ENCODE data around the gene GAB2.

GAB2 gene

GRCh38 chr11:78262238-78262637, 155.4 kb downstream of the GAB2 start:
- no peaks in the 10 kb centered on the region for H3K4me1 Mint-ChIP-seq
- H3K9me3 Mint-ChIP-seq = no peaks in the 10 kb centered on the region
- no peak for ATAC-seq (replicated peaks; ENCODE audit: extremely low read depth, poor library complexity, severe bottlenecking)
- peaks cover 8% of the 10 kb centered on the region for H3K27me3 Mint-ChIP-seq
- DNase-seq (ENCODE audit: low spot score in 2 of 2) = no peak
- no peak overlapping the region for H3K4me3 Mint-ChIP-seq
- no peak overlapping the region for H3K27ac Mint-ChIP-seq (ENCODE audit: low read depth)
- H3K36me3 Mint-ChIP-seq (ENCODE audit: insufficient read depth) = peaks cover 1% of the 10 kb centered on the region

- peaks cover 8% of the 10 kb centered on the region for H3K27me3 Mint-ChIP-seq
- H3K4me1 Mint-ChIP-seq = no peaks in the 10 kb centered on the region
- ATAC-seq (replicated peaks; ENCODE audit: extremely low read depth, poor library complexity, severe bottlenecking) (no peak), DNase-seq (ENCODE audit: low spot score in 2 of 2) (no peak)
- H3K27ac Mint-ChIP-seq (ENCODE audit: low read depth) = no peak overlapping the region
- no peak overlapping the region for H3K4me3 Mint-ChIP-seq
- H3K9me3 Mint-ChIP-seq = no peaks in the 10 kb centered on the region
- peaks cover 1% of the 10 kb centered on the region for H3K36me3 Mint-ChIP-seq (ENCODE audit: insufficient read depth)
Measured at GRCh38 chr11:78261828-78262227, 155.8 kb downstream of the GAB2 start.

- Mint-ChIP-seq H3K36me3 (ENCODE audit: insufficient read depth) (peaks cover 1% of the 10 kb centered on the region), H3K9me3 (no peaks in the 10 kb centered on the region), H3K4me1 (no peaks in the 10 kb centered on the region), H3K4me3 (no peak overlapping the region), H3K27ac (ENCODE audit: low read depth) (no peak overlapping the region), H3K27me3 (peaks cover 4% of the 10 kb centered on the region)
- DNase-seq (ENCODE audit: low spot score in 2 of 2) = no peak
- no peak for ATAC-seq (replicated peaks; ENCODE audit: extremely low read depth, poor library complexity, severe bottlenecking)
Measured at GRCh38 chr11:78261367-78261766, 156.3 kb downstream of the GAB2 start.

- no peaks in the 10 kb centered on the region for H3K27me3 Mint-ChIP-seq
- H3K27ac Mint-ChIP-seq (ENCODE audit: low read depth) = no peak overlapping the region
- DNase-seq (ENCODE audit: low spot score in 2 of 2) = no peak
Measured at GRCh38 chr11:78259777-78260487, 157.7 kb downstream of the GAB2 start.

GRCh38 chr11:78257654-78258053, 160.0 kb downstream of the GAB2 start:
- peaks cover 1% of the 10 kb centered on the region for H3K36me3 Mint-ChIP-seq (ENCODE audit: insufficient read depth)
- no peaks in the 10 kb centered on the region for H3K4me1 Mint-ChIP-seq
- no peak for ATAC-seq (replicated peaks; ENCODE audit: extremely low read depth, poor library complexity, severe bottlenecking)
- H3K27me3 Mint-ChIP-seq = no peaks in the 10 kb centered on the region
- no peak overlapping the region for H3K27ac Mint-ChIP-seq (ENCODE audit: low read depth)
- no peak for DNase-seq (ENCODE audit: low spot score in 2 of 2)
- H3K4me3 Mint-ChIP-seq = no peak overlapping the region
- no peaks in the 10 kb centered on the region for H3K9me3 Mint-ChIP-seq

More at GRCh38 chr11:78259777-78260487, 157.7 kb downstream of the GAB2 start:
- no peak for ATAC-seq (replicated peaks; ENCODE audit: extremely low read depth, poor library complexity, severe bottlenecking)
- no peaks in the 10 kb centered on the region for H3K9me3 Mint-ChIP-seq
- H3K4me1 Mint-ChIP-seq = no peaks in the 10 kb centered on the region
- H3K36me3 Mint-ChIP-seq (ENCODE audit: insufficient read depth) = peaks cover 1% of the 10 kb centered on the region
- no peak overlapping the region for H3K4me3 Mint-ChIP-seq

- H3K4me3 Mint-ChIP-seq = no peak overlapping the region
- H3K27ac Mint-ChIP-seq (ENCODE audit: low read depth) = no peak overlapping the region
Measured at GRCh38 chr11:78256962-78257361, 160.7 kb downstream of the GAB2 start.

GRCh38 chr11:78255919-78256318, 161.7 kb downstream of the GAB2 start:
- Mint-ChIP-seq H3K4me3 (no peak overlapping the region), H3K9me3 (no peaks in the 10 kb centered on the region), H3K27me3 (no peaks in the 10 kb centered on the region), H3K4me1 (no peaks in the 10 kb centered on the region), H3K36me3 (ENCODE audit: insufficient read depth) (no peaks in the 10 kb centered on the region), H3K27ac (ENCODE audit: low read depth) (no peak overlapping the region)
- no peak for ATAC-seq (replicated peaks; ENCODE audit: extremely low read depth, poor library complexity, severe bottlenecking)
- DNase-seq (ENCODE audit: low spot score in 2 of 2) = no peak

More at GRCh38 chr11:78256962-78257361, 160.7 kb downstream of the GAB2 start:
- Mint-ChIP-seq H3K36me3 (ENCODE audit: insufficient read depth) (peaks cover 1% of the 10 kb centered on the region), H3K27me3 (no peaks in the 10 kb centered on the region), H3K9me3 (no peaks in the 10 kb centered on the region), H3K4me1 (no peaks in the 10 kb centered on the region)
- DNase-seq (ENCODE audit: low spot score in 2 of 2) = no peak
- no peak for ATAC-seq (replicated peaks; ENCODE audit: extremely low read depth, poor library complexity, severe bottlenecking)

GRCh38 chr11:78254268-78254667, 163.4 kb downstream of the GAB2 start:
- H3K9me3 Mint-ChIP-seq = no peaks in the 10 kb centered on the region
- no peaks in the 10 kb centered on the region for H3K27me3 Mint-ChIP-seq
- ATAC-seq (replicated peaks; ENCODE audit: extremely low read depth, poor library complexity, severe bottlenecking) (no peak), DNase-seq (ENCODE audit: low spot score in 2 of 2) (no peak)
- H3K4me3 Mint-ChIP-seq = no peak overlapping the region
- no peaks in the 10 kb centered on the region for H3K4me1 Mint-ChIP-seq
- no peak overlapping the region for H3K27ac Mint-ChIP-seq (ENCODE audit: low read depth)
- H3K36me3 Mint-ChIP-seq (ENCODE audit: insufficient read depth) = no peaks in the 10 kb centered on the region

- H3K27ac Mint-ChIP-seq (ENCODE audit: low read depth) = no peak overlapping the region
- no peaks in the 10 kb centered on the region for H3K9me3 Mint-ChIP-seq
- ATAC-seq (replicated peaks; ENCODE audit: extremely low read depth, poor library complexity, severe bottlenecking) (no peak), DNase-seq (ENCODE audit: low spot score in 2 of 2) (no peak)
- H3K36me3 Mint-ChIP-seq (ENCODE audit: insufficient read depth) = no peaks in the 10 kb centered on the region
- no peaks in the 10 kb centered on the region for H3K4me1 Mint-ChIP-seq
- H3K27me3 Mint-ChIP-seq = no peaks in the 10 kb centered on the region
- no peak overlapping the region for H3K4me3 Mint-ChIP-seq
Measured at GRCh38 chr11:78253797-78254196, 163.8 kb downstream of the GAB2 start.

GRCh38 chr11:78251083-78251775, 166.4 kb downstream of the GAB2 start:
- Mint-ChIP-seq H3K27me3 (no peaks in the 10 kb centered on the region), H3K4me1 (no peaks in the 10 kb centered on the region), H3K27ac (ENCODE audit: low read depth) (no peak overlapping the region), H3K4me3 (no peak overlapping the region), H3K9me3 (no peaks in the 10 kb centered on the region), H3K36me3 (ENCODE audit: insufficient read depth) (peaks cover under 1% of the 10 kb centered on the region)
- no peak for DNase-seq (ENCODE audit: low spot score in 2 of 2)
- no peak for ATAC-seq (replicated peaks; ENCODE audit: extremely low read depth, poor library complexity, severe bottlenecking)

GRCh38 chr11:78250099-78250498, 167.5 kb downstream of the GAB2 start:
- Mint-ChIP-seq H3K27me3 (no peaks in the 10 kb centered on the region), H3K9me3 (no peaks in the 10 kb centered on the region), H3K4me3 (no peak overlapping the region), H3K27ac (ENCODE audit: low read depth) (no peak overlapping the region), H3K36me3 (ENCODE audit: insufficient read depth) (peaks cover 2% of the 10 kb centered on the region), H3K4me1 (no peaks in the 10 kb centered on the region)
- DNase-seq (ENCODE audit: low spot score in 2 of 2) (no peak), ATAC-seq (replicated peaks; ENCODE audit: extremely low read depth, poor library complexity, severe bottlenecking) (no peak)

- DNase-seq (ENCODE audit: low spot score in 2 of 2) (no peak), ATAC-seq (replicated peaks; ENCODE audit: extremely low read depth, poor library complexity, severe bottlenecking) (no peak)
- Mint-ChIP-seq H3K27ac (ENCODE audit: low read depth) (no peak overlapping the region), H3K9me3 (no peaks in the 10 kb centered on the region), H3K36me3 (ENCODE audit: insufficient read depth) (peaks cover 2% of the 10 kb centered on the region), H3K4me3 (no peak overlapping the region), H3K4me1 (no peaks in the 10 kb centered on the region), H3K27me3 (no peaks in the 10 kb centered on the region)
Measured at GRCh38 chr11:78248903-78249302, 168.7 kb downstream of the GAB2 start.

- DNase-seq (ENCODE audit: low spot score in 2 of 2) (no peak), ATAC-seq (replicated peaks; ENCODE audit: extremely low read depth, poor library complexity, severe bottlenecking) (no peak)
- Mint-ChIP-seq H3K9me3 (no peaks in the 10 kb centered on the region), H3K4me3 (no peak overlapping the region), H3K36me3 (ENCODE audit: insufficient read depth) (peaks cover 2% of the 10 kb centered on the region), H3K27ac (ENCODE audit: low read depth) (no peak overlapping the region), H3K27me3 (no peaks in the 10 kb centered on the region), H3K4me1 (no peaks in the 10 kb centered on the region)
Measured at GRCh38 chr11:78248191-78248590, 169.4 kb downstream of the GAB2 start.
